Endothelial cell of umbilical vein (primary cell): ENCODE measurements around the gene NAV2. TPM values are rescaled to one million over a fixed set of nuclear protein-coding genes. Genes with fewer than 3 reads are reported as not detected.

ENCODE experiments used
- BruUV-seq: library from RNA; stranded (reverse); fragments of 400-500 nt; replicated peaks from 2 replicates; lab custom pipeline; 2021; lab: Mats Ljungman, UMichigan
- CTCF ChIA-PET: fragments of 300-600, 350-600 bp; sonication (Branson Sonifier 250); formaldehyde crosslinking; loops from one replicate; lab custom pipeline; 2021; ENCODE audit warnings: antibody characterized with exemption, inconsistent platforms; lab: Charles Lee
- POLR2A ChIA-PET: fragments of 300-600, 350-600 bp; sonication (Branson Sonifier 250); formaldehyde crosslinking; loops from one replicate; lab custom pipeline; 2021; ENCODE audit warnings: antibody characterized with exemption, inconsistent platforms; lab: Charles Lee
- DNase-seq: peaks from one replicate; pipeline ENCODE4 v3.0.0-alpha.2; 2011; ENCODE audit warnings: low read depth, low spot score
- FAIRE-seq: peaks from 2 replicates; lab custom pipeline; 2011; peaks lifted over from hg19 to GRCh38; lab: Jason Lieb, UNC
- H2AFZ ChIP-seq: 2 replicates; pipeline ENCODE4 v1.6.0; 2012; ENCODE audit warnings: low read depth, low read length, control low read depth, inconsistent platforms
- H3K27ac ChIP-seq: 2 replicates; pipeline ENCODE4 v1.5.1; 2011; ENCODE audit warnings: low read depth, mild to moderate bottlenecking, control low read depth, low read length, moderate library complexity; ENCODE audit not compliant: insufficient read depth
- H3K27me3 ChIP-seq, 2 experiments: 2 replicates each; pipeline versions ENCODE4 v1.6.0 to v1.6.1; 2011; ENCODE audit warnings: low read length in 2 of 2, mixed read lengths in 1 of 2; ENCODE audit not compliant: control insufficient read depth in 2 of 2, insufficient read depth in 2 of 2
- H3K36me3 ChIP-seq, 2 experiments: 2 replicates in 1 of 2; 3 replicates in 1 of 2; pipeline ENCODE4 v1.5.1; 2011; ENCODE audit warnings: low read length in 2 of 2, mild to moderate bottlenecking in 1 of 2, moderate library complexity in 1 of 2; ENCODE audit not compliant: control insufficient read depth in 2 of 2, insufficient read depth in 2 of 2; ENCODE audit errors: extremely low read depth in 1 of 2
- H3K4me1 ChIP-seq: 3 replicates; pipeline ENCODE4 v1.5.1; 2011; ENCODE audit warnings: mild to moderate bottlenecking, low read length; ENCODE audit not compliant: control insufficient read depth, insufficient read depth; ENCODE audit errors: extremely low read depth
- H3K4me2 ChIP-seq: 2 replicates; pipeline ENCODE4 v1.6.1; 2011; ENCODE audit warnings: low read length, control low read depth, mixed read lengths; ENCODE audit not compliant: insufficient read depth
- H3K4me3 ChIP-seq, 3 experiments: fragments of 200-600 bp in 1 of 3; sonication (generic), shearing (Covaris generic) in 1 of 3; replicated peaks in 1 of 3; 2 replicates each; pipeline ENCODE4 v1.5.1; 2011 to 2016; ENCODE audit warnings: control low read depth in 3 of 3, low read length in 3 of 3, mild to moderate bottlenecking in 2 of 3, inconsistent platforms in 1 of 3, low read depth in 1 of 3, moderate library complexity in 1 of 3; ENCODE audit not compliant: insufficient read depth in 1 of 3
- H3K79me2 ChIP-seq: 2 replicates; pipeline ENCODE4 v1.6.0; 2012; ENCODE audit warnings: low read length, inconsistent platforms; ENCODE audit not compliant: control insufficient read depth, insufficient read depth
- H3K9ac ChIP-seq: replicated peaks from 2 replicates; pipeline ENCODE3; 2011; ENCODE audit warnings: low read length, control low read depth; ENCODE audit not compliant: insufficient read depth; ENCODE audit errors: extremely low read depth
- H3K9me1 ChIP-seq: replicated peaks from 3 replicates; pipeline ENCODE4 v1.6.0; 2011; ENCODE audit warnings: mild to moderate bottlenecking, low read length; ENCODE audit not compliant: control insufficient read depth, insufficient read depth; ENCODE audit errors: extremely low read depth
- H3K9me3 ChIP-seq: replicated peaks from 2 replicates; pipeline ENCODE4 v1.5.1; 2012; ENCODE audit warnings: low read length, inconsistent platforms; ENCODE audit not compliant: control insufficient read depth, insufficient read depth
- H4K20me1 ChIP-seq: replicated peaks from 2 replicates; pipeline ENCODE3; 2011; ENCODE audit warnings: mild to moderate bottlenecking, low read length; ENCODE audit not compliant: control insufficient read depth, insufficient read depth; ENCODE audit errors: extremely low read depth
- EZH2 ChIP-seq: IDR thresholded peaks from 2 replicates; pipeline ENCODE4 v1.6.1; 2012; ENCODE audit warnings: borderline replicate concordance, low read depth, mild to moderate bottlenecking, moderate library complexity, low read length, inconsistent platforms; ENCODE audit not compliant: severe bottlenecking
- GATA2 ChIP-seq: IDR thresholded peaks from 2 replicates; pipeline ENCODE4 v1.7.0; 2011; ENCODE audit warnings: low read depth, mild to moderate bottlenecking, moderate library complexity, mixed read lengths, low read length; ENCODE audit not compliant: insufficient read length, insufficient read depth
- JUN ChIP-seq: IDR thresholded peaks from 2 replicates; pipeline ENCODE4 v1.6.1; 2011; ENCODE audit warnings: borderline replicate concordance, low read depth; ENCODE audit not compliant: insufficient read length, insufficient read depth
- MYC ChIP-seq: IDR thresholded peaks from one replicate; pipeline ENCODE4 v1.6.1; 2011; ENCODE audit warnings: mild to moderate bottlenecking, low read depth, low read length
- POLR2A ChIP-seq: IDR thresholded peaks from 2 replicates; pipeline ENCODE4 v1.6.1; 2012; ENCODE audit warnings: low read depth, mild to moderate bottlenecking, control low read depth, low read length
- POLR2AphosphoS5 ChIP-seq: IDR thresholded peaks from 2 replicates; pipeline ENCODE4 v1.6.1; 2012; ENCODE audit warnings: low read depth, mild to moderate bottlenecking, control low read depth, low read length, moderate library complexity; ENCODE audit not compliant: insufficient read depth
- dilution Hi-C: fragments of 300-500 bp; cut with MboI; formaldehyde crosslinking; loops from one replicate; pipeline ENCODE4 v1.15.0; 2019; ENCODE audit warnings: low sequenced_read_pairs; ENCODE audit not compliant: extremely low pct_ligation_motif_present
- intact Hi-C: fragments of 100-400 bp; cut with micrococcal nuclease; formaldehyde crosslinking; loops from one replicate; pipeline ENCODE4 v1.10.0; 2022
- polyA plus RNA-seq, 4 experiments: library from polyadenylated mRNA; depleted of rRNA in 3 of 4; stranded (reverse) in 3 of 4; unstranded in 1 of 4; fragments of >200 nt; gene quantifications; 2 replicates each; pipeline versions ENCODE4 v1.2.1 to v1.2.3, GENCODE V29; 2011 to 2012; ENCODE audit warnings: missing spikeins in 1 of 4
- total RNA-seq: library from RNA; stranded (reverse); gene quantifications from 2 replicates; pipeline ENCODE4 v1.2.3, GENCODE V29; 2021
- TF ChIP-seq, protein P1 (sequence below), 2 donors: IDR thresholded peaks; 1 replicate in 1 of 2; 2 replicates in 1 of 2; pipeline ENCODE4 v1.5.1; 2011; ENCODE audit warnings: low read length in 2 of 2, mild to moderate bottlenecking in 2 of 2, moderate library complexity in 2 of 2, control low read depth in 1 of 2, inconsistent platforms in 1 of 2, low read depth in 1 of 2; ENCODE audit not compliant: insufficient read depth in 1 of 2; ENCODE audit errors: extremely low read depth in 1 of 2

NAV2 gene
- total and polyA plus RNA-seq, 2 donors (not counting 3 experiments of a cell fraction or from before 2014, with no cell fraction given), result 10.9 to 68.0 TPM

DNA sequence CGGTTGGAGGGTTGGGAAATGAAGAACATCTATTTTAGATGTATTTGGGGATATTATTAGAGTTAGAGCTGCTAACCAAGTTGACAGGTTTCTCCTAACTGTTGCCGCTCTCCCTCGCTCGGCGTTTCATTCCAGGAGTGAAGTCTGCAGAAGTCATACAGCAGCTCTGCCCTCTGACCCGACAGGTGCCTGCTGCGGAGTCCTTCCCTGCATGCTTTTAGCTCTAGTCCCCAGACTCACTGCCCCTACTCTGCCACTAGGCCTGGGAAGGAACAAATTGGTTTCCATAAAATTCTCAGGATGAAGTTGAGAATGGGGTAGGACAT is 322.7 kb downstream of the NAV2 start:
- FAIRE-seq (no peak), DNase-seq (no peak)
- Histone ChIP-seq H3K36me3 (peaks cover 0 to 2% of the 10 kb centered on the region in 2 experiments), H2AFZ (no peak overlapping the region), H3K9ac (no peak overlapping the region), H3K4me1 (no peaks in the 10 kb centered on the region), H3K27ac (no peak overlapping the region), H4K20me1 (no peaks in the 10 kb centered on the region), H3K9me3 (no peaks in the 10 kb centered on the region), H3K4me3 (no peak overlapping the region), H3K79me2 (no peaks in the 10 kb centered on the region), H3K9me1 (no peaks in the 10 kb centered on the region), H3K4me2 (no peak overlapping the region), H3K27me3 (no peaks in the 10 kb centered on the region)
- ChIA-PET POLR2A (no interaction called here), CTCF (interaction anchor here (1.1 to 1.6 kb wide), 4 partner anchors 11 to 96 kb away, joined by 3 to 8 read pairs (median 5); no protein-coding TSS in a partner anchor)
- dilution Hi-C loops (no loop called here), intact Hi-C loops (no loop called here)
- BruUV-seq, result no TSS peak
- TF ChIP-seq JUN (no peak), GATA2 (no peak)

DNA sequence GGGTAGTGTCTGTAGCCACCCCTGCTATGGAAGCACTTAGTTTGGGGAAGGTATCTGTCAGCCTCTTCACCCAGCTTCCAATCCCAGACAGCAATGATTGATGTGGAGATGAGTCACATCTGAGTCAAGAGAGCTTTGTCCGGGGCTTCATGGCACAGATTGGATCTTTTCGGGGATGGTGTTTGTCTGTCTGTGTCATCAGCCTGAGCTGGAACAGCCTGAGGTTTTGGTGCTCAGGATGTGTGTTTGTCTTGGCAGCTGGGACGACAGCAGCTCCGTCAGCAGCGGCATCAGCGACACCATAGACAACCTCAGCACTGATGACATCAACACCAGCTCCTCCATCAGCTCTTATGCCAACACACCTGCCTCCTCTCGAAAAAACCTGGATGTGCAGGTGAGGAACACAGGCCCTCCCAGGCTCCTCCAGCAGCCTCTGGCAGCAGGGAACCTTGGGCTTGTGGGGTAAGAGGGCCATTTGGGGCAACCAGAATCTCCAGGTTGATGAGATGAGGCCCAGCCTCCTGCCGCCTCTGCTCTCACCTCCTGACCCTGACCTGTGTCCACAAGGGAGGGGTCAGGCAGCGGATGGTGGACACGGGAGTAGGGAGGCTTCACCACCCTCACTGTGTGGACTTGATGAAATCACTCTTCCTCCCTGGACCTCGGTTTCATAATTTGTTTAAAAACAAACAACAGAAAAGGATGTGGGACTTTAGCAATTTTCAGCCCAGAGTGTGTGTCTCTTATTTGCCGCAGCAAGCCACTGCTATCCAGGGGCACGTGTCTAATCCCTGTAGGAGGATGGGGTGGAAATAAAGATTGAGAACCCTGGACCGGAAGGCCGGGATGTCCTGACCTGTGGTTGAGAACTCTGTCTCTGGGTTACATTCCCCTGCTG is 323.3 kb downstream of the NAV2 start:
- DNase-seq, result no peak
- H2AFZ ChIP-seq, result no peak overlapping the region
- H3K27me3 ChIP-seq, result no peaks in the 10 kb centered on the region
- H3K4me3 ChIP-seq, result no peak overlapping the region
- no peak overlapping the region for H3K27ac ChIP-seq
- no peaks in the 10 kb centered on the region for H3K9me1 ChIP-seq
- ChIA-PET CTCF (interaction anchor here (1.1 to 1.6 kb wide), 4 partner anchors 12 to 96 kb away, joined by 3 to 8 read pairs (median 5); no protein-coding TSS in a partner anchor), POLR2A (no interaction called here)
- BruUV-seq, result no TSS peak
- H3K4me1 ChIP-seq, result no peaks in the 10 kb centered on the region
- TF ChIP-seq POLR2A, result no peak
- no peak for TF ChIP-seq MYC
- TF ChIP-seq JUN, result no peak
- TF ChIP-seq, protein P1, sequence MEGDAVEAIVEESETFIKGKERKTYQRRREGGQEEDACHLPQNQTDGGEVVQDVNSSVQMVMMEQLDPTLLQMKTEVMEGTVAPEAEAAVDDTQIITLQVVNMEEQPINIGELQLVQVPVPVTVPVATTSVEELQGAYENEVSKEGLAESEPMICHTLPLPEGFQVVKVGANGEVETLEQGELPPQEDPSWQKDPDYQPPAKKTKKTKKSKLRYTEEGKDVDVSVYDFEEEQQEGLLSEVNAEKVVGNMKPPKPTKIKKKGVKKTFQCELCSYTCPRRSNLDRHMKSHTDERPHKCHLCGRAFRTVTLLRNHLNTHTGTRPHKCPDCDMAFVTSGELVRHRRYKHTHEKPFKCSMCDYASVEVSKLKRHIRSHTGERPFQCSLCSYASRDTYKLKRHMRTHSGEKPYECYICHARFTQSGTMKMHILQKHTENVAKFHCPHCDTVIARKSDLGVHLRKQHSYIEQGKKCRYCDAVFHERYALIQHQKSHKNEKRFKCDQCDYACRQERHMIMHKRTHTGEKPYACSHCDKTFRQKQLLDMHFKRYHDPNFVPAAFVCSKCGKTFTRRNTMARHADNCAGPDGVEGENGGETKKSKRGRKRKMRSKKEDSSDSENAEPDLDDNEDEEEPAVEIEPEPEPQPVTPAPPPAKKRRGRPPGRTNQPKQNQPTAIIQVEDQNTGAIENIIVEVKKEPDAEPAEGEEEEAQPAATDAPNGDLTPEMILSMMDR (IDR thresholded peaks at IDR 0.05; ENCODE audit: extremely low read depth in 1 of 2, insufficient read depth in 1 of 2, low read depth in 1 of 2, low read length in 2 of 2), result no peak
- TF ChIP-seq EZH2, result no peak
- TF ChIP-seq GATA2, result no peak
- TF ChIP-seq POLR2AphosphoS5, result no peak
- no peaks in the 10 kb centered on the region for H3K79me2 ChIP-seq
- FAIRE-seq, result peak; percentile 70
- no peak overlapping the region for H3K9ac ChIP-seq
- H3K4me2 ChIP-seq, result no peak overlapping the region
- peaks cover 0 to 4% of the 10 kb centered on the region in 2 experiments for H3K36me3 ChIP-seq
- intact Hi-C loops, result no loop called here
- H4K20me1 ChIP-seq, result no peaks in the 10 kb centered on the region
- no peaks in the 10 kb centered on the region for H3K9me3 ChIP-seq
- dilution Hi-C loops, result no loop called here
